GM12801 (cell line): ENCODE results near the gene ANKH.

Experiments used
- CTCF ChIP-seq: IDR thresholded peaks from one replicate; pipeline ENCODE4 v1.5.1; 2011; ENCODE audit warnings: control low read depth; ENCODE audit not compliant: insufficient read length; ENCODE audit errors: extremely low read depth

Gene ANKH

GRCh38 chr5:14726066-14726838 lies 145.3 kb downstream of the ANKH start:
- no peak for TF ChIP-seq CTCF

GRCh38 chr5:14724633-14725032 lies 146.9 kb downstream of the ANKH start:
- TF ChIP-seq CTCF, result no peak

- TF ChIP-seq CTCF, result no peak
Observed at GRCh38 chr5:14723701-14724132, 147.9 kb downstream of the ANKH start.

- no peak for TF ChIP-seq CTCF
Observed at GRCh38 chr5:14722923-14723322, 148.7 kb downstream of the ANKH start.

- TF ChIP-seq CTCF, result no peak
Observed at GRCh38 chr5:14721990-14722656, 149.5 kb downstream of the ANKH start.

- no peak for TF ChIP-seq CTCF
Observed at GRCh38 chr5:14720236-14720923, 151.2 kb downstream of the ANKH start.

- no peak for TF ChIP-seq CTCF
Observed at GRCh38 chr5:14718778-14719177, 152.8 kb downstream of the ANKH start.
